Nephron progenitor cell (in vitro differentiated cells): ENCODE measurements around the gene ADAD2.

Experiments
- DNase-seq: peaks from one replicate; pipeline ENCODE4 v3.0.0; 2021
- H3K27ac Mint-ChIP-seq: 2 replicates; pipeline ENCODE4 v1.8.0; 2021; ENCODE audit warnings: mild to moderate bottlenecking, moderate library complexity, mixed read lengths
- H3K27me3 Mint-ChIP-seq: 2 replicates; pipeline ENCODE4 v1.8.0; 2021; ENCODE audit warnings: mild to moderate bottlenecking, low read depth, mixed read lengths; ENCODE audit not compliant: poor library complexity
- H3K36me3 Mint-ChIP-seq: 2 replicates; pipeline ENCODE4 v1.8.0; 2021; ENCODE audit warnings: low read depth, mixed read lengths
- H3K4me1 Mint-ChIP-seq: 2 replicates; pipeline ENCODE4 v1.8.0; 2021; ENCODE audit warnings: mixed read lengths
- H3K4me3 Mint-ChIP-seq: 2 replicates; pipeline ENCODE4 v1.8.0; 2021; ENCODE audit warnings: mild to moderate bottlenecking, moderate library complexity, mixed read lengths
- H3K9me3 Mint-ChIP-seq: 2 replicates; pipeline ENCODE4 v1.8.0; 2021; ENCODE audit warnings: mild to moderate bottlenecking, moderate library complexity, mixed read lengths
- CTCF ChIP-seq: fragments of 200-600 bp; sonication (generic); IDR thresholded peaks from 2 replicates; pipeline ENCODE4 v1.5.0; 2021; ENCODE audit warnings: antibody characterized with exemption

The ADAD2 gene

GRCh38 chr16:84150926-84151325 lies 40.0 kb upstream of the ADAD2 start:
- Mint-ChIP-seq H3K4me3 (no peak overlapping the region), H3K9me3 (peaks cover 7% of the 10 kb centered on the region), H3K36me3 (no peaks in the 10 kb centered on the region), H3K27me3 (peaks cover 22% of the 10 kb centered on the region), H3K4me1 (peaks cover 34% of the 10 kb centered on the region), H3K27ac (no peak overlapping the region)
- TF ChIP-seq CTCF, result no peak
- no peak for DNase-seq

- no peak for TF ChIP-seq CTCF
- peaks cover 13% of the 10 kb centered on the region for H3K9me3 Mint-ChIP-seq
- H3K36me3 Mint-ChIP-seq, result no peaks in the 10 kb centered on the region
- H3K27ac Mint-ChIP-seq, result no peak overlapping the region
- H3K27me3 Mint-ChIP-seq, result peaks cover 18% of the 10 kb centered on the region
- no peak overlapping the region for H3K4me3 Mint-ChIP-seq
- DNase-seq, result no peak
- peaks cover 47% of the 10 kb centered on the region for H3K4me1 Mint-ChIP-seq
Measured at GRCh38 chr16:84153660-84154214, 37.2 kb upstream of the ADAD2 start.

- H3K4me1 Mint-ChIP-seq, result peaks cover 55% of the 10 kb centered on the region
- H3K27ac Mint-ChIP-seq, result no peak overlapping the region
- peaks cover 13% of the 10 kb centered on the region for H3K9me3 Mint-ChIP-seq
- H3K27me3 Mint-ChIP-seq, result peaks cover 18% of the 10 kb centered on the region
- no peak for DNase-seq
- no peak for TF ChIP-seq CTCF
- H3K4me3 Mint-ChIP-seq, result no peak overlapping the region
- no peaks in the 10 kb centered on the region for H3K36me3 Mint-ChIP-seq
Measured at GRCh38 chr16:84155226-84155625, 35.7 kb upstream of the ADAD2 start.

- no peak for TF ChIP-seq CTCF
- Mint-ChIP-seq H3K4me3 (no peak overlapping the region), H3K27ac (no peak overlapping the region), H3K4me1 (peaks cover 54% of the 10 kb centered on the region), H3K36me3 (no peaks in the 10 kb centered on the region), H3K27me3 (peaks cover 16% of the 10 kb centered on the region), H3K9me3 (peaks cover 13% of the 10 kb centered on the region)
- no peak for DNase-seq
Measured at GRCh38 chr16:84155771-84156170, 35.2 kb upstream of the ADAD2 start.

GRCh38 chr16:84156342-84156784 lies 34.6 kb upstream of the ADAD2 start:
- H3K4me3 Mint-ChIP-seq, result no peak overlapping the region
- DNase-seq, result no peak
- peaks cover 48% of the 10 kb centered on the region for H3K4me1 Mint-ChIP-seq
- peaks cover 13% of the 10 kb centered on the region for H3K9me3 Mint-ChIP-seq
- H3K36me3 Mint-ChIP-seq, result no peaks in the 10 kb centered on the region
- H3K27me3 Mint-ChIP-seq, result peaks cover 15% of the 10 kb centered on the region
- no peak for TF ChIP-seq CTCF
- no peak overlapping the region for H3K27ac Mint-ChIP-seq

GRCh38 chr16:84159007-84159406 lies 31.9 kb upstream of the ADAD2 start:
- DNase-seq, result no peak
- no peak for TF ChIP-seq CTCF
- Mint-ChIP-seq H3K9me3 (peaks cover 13% of the 10 kb centered on the region), H3K36me3 (no peaks in the 10 kb centered on the region), H3K4me1 (peaks cover 49% of the 10 kb centered on the region), H3K27me3 (peaks cover 11% of the 10 kb centered on the region), H3K27ac (no peak overlapping the region), H3K4me3 (no peak overlapping the region)
